Urinary bladder (tissue), 4 donors: ENCODE results near the gene TSACC. TPM values are rescaled to one million over a fixed set of nuclear protein-coding genes. Genes with fewer than 3 reads are reported as not detected.
"Not testable (repeated sequence)": the region's sequence is repeated elsewhere in the genome, so short reads cannot be mapped to it uniquely, and the experiment has no call there.

Experiments used
- DNase-seq: peaks from one replicate; pipeline ENCODE4 v3.0.0-alpha.2; 2015; ENCODE audit errors: extremely low spot score
- H3K27ac ChIP-seq: one replicate; pipeline ENCODE4 v1.5.1; 2013; ENCODE audit warnings: low read depth, mild to moderate bottlenecking, moderate library complexity
- H3K36me3 ChIP-seq: one replicate; pipeline ENCODE4 v1.6.1; 2013; ENCODE audit warnings: mild to moderate bottlenecking, moderate library complexity; ENCODE audit not compliant: insufficient read depth
- H3K4me1 ChIP-seq: one replicate; pipeline ENCODE4 v1.6.1; 2013; ENCODE audit warnings: mild to moderate bottlenecking, moderate library complexity; ENCODE audit not compliant: insufficient read depth
- H3K4me3 ChIP-seq: one replicate; pipeline ENCODE4 v1.5.1; 2013; ENCODE audit warnings: low read depth, low read length
- WGBS: extraction: QIAGEN DNeasy Blood & Tissue Kit; methylation state at CpG from one replicate; pipeline ENCODE4 v1.1.7; 2013; 5-methylcytosine and 5-hydroxymethylcytosine counted together
- polyA plus RNA-seq: library from polyadenylated mRNA; stranded (reverse); fragments of 200-250 nt; gene quantifications from one replicate; pipeline ENCODE4 v1.2.3, GENCODE V29; 2013
- total RNA-seq: library from RNA; depleted of rRNA; stranded (reverse); fragments of >200 nt; gene quantifications from one replicate; pipeline ENCODE4 v1.2.3, GENCODE V29; 2014
- donor health status: healthy with polysubstance abuse.
- donor health status: healthy.

TSACC gene
- total and polyA plus RNA-seq, 2 donors, result 0.28 TPM; not detected in 1

DNA sequence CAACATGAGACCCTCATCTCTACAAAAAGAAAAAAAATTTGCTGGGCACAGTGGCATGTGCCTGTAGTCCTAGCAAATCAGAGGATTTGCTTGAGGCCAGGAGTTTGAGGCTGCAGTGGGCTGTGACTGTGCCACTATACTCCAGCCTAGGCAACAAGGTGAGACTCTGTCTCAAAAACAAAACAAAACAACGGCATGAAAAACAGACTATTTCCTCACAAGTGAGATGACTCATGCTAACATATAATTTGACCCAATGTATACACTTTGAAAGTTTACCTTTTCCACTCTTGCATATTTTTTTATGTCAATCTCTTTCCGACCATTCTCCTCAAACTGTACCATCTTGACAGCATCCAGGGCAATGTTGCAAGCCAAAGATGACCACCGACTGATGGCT, 17.8 kb upstream of the TSACC start:
- Histone ChIP-seq H3K27ac (no peak overlapping the region), H3K4me1 (no peaks in the 10 kb centered on the region), H3K36me3 (peaks cover 8% of the 10 kb centered on the region), H3K4me3 (no peak overlapping the region)
- no peak for DNase-seq
- 83% methylated on average over 3 of the region's 3 CpGs for WGBS

DNA sequence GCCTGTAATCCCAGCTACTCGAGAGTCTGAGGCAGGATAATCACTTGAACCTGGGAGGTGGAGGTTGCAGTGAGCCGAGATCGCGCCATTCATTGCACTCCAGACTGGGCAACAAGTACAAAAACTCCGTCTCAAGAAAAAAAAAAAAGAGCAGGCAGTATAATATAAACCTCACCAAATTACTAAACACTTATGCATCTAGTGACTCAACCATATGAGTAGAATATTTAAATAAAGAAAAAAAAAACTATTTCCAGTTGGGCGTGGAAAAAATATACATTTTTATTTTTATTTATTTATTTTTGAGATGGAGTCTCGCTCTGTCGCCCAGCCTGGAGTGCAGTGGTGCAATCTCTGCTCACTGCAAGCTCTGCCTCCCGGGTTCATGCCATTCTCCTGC, 15.1 kb upstream of the TSACC start:
- not testable (repeated sequence) for H3K4me1 ChIP-seq, DNase-seq, H3K4me3 ChIP-seq, H3K27ac ChIP-seq, H3K36me3 ChIP-seq
- WGBS, result 92% methylated on average over 9 of the region's 9 CpGs

DNA sequence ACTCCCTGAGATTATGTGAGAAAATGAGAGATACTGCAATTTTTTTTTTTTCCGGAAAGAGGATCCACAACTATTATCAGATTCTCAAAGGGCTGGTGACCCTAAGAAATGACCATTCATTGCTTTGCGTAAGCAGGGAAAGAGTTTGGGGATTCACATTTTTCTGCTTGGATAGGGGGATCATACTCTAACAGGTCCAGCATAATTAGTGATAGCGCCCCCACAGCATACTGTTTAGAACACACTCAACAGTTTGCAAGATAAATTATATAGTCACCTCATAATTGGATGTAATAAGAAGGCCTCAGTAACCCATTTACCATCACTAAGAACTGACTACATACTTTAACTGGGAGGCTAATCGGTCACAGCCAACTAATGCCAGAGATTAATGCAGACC, 2.1 kb upstream of the TSACC start:
- WGBS, result 80% methylated on average over 4 of the region's 4 CpGs
- H3K36me3 ChIP-seq, result peaks cover 2% of the 10 kb centered on the region
- DNase-seq, result no peak
- H3K4me3 ChIP-seq, result no peak overlapping the region
- H3K27ac ChIP-seq, result no peak overlapping the region
- peaks cover 2% of the 10 kb centered on the region for H3K4me1 ChIP-seq

DNA sequence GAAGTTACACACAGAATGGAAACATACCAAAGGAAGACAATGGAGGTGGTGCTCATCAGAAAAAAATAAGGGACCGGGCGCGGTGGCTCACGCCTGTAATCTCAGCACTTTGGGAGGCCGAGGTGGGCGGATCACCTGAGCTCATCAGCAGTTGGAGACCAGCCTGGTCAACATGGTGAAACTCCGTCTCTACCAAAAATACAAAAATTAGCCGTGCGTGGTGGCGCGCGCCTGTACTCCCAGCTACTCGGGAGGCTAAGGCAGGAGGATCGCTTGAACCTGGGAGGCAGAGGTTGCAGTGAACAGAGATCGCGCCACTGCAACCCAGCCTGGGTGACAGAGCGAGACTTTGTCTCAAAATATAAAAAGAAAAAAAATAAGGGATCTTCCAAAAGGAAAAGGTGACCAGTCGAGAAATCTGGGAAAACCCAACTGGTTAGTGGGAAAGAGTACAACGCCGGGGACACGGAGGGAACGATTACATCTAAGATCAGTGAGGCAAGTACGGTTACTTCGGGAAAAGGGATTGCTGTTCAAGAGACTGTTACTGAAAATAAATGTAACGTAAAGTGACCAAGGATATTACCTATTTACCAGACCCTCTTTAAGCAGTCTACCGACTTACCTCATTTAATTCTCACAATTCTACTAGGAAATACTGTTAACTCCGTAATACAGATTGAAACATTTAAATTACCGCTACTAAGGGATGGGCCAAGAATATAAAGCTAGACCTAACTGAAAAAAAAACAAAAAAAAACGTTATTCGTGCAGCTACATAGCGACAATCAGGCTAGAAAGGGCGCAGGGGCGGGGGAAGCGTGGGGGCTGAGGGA, 1.1 kb upstream of the TSACC start:
- no peak for DNase-seq
- peak overlapping the region; percentile 77 for H3K4me3 ChIP-seq
- H3K36me3 ChIP-seq, result peaks cover 2% of the 10 kb centered on the region
- no peak overlapping the region for H3K27ac ChIP-seq
- H3K4me1 ChIP-seq, result peaks cover 2% of the 10 kb centered on the region
- 34% methylated on average over 34 of the region's 34 CpGs for WGBS

DNA sequence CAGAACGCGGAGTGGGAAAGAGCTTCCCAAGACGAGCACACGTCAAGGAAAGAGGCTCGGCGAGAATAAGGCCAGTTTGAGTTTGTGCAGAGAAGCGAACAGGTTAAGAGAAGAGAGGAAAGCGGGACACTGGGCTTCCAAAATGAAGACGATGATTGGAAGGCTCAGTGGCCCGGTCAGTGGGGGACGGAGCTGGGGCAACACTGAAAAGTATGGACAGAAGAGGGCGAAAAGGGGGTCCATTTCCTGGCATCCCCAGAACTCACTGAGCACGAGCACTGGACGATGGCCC, 492 bp upstream of the TSACC start:
- H3K27ac ChIP-seq, result peak overlapping the region; percentile 54
- H3K4me3 ChIP-seq, result peak overlapping the region; percentile 77
- no peak for DNase-seq
- under 1% methylated on average over 14 of the region's 14 CpGs for WGBS
- H3K36me3 ChIP-seq, result peaks cover 2% of the 10 kb centered on the region
- peaks cover 2% of the 10 kb centered on the region for H3K4me1 ChIP-seq

DNA sequence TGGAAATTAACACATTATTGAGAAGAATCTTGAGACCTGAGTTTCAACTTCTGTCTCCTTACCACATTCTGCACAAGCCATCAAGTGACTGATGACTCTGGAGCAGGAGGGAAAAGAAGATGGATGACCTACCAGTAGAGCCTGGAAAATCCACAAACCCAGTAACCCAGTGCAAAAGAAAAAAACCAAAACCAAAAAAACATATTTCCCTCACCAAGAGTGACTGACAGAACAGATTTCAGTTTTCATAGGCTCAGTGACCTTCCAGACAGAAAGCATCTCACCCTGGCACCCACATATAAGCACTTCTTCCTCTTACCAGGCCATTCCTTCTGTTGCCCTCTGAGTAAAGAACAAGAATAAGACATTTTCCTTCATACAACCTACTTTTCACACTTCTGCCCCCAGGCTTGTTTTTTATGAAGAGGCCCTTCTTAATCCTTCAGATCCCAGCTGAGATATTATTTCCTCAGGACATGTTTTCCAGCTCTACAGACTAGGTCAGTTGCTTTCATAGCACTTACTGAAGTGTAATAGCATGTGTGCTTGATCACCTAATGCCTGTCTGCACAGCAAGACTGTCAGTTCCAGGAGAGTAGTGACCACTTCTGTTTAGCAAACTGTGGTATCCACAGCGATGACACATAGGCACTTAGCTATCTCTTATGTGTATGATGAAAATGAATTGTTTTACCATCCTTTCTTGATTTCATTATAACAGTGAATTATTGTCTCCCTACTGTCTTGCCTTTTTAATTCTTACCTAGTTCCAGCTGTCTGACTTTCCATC, 4.0 kb downstream of the TSACC start:
- Histone ChIP-seq H3K36me3 (no peaks in the 10 kb centered on the region), H3K27ac (no peak overlapping the region), H3K4me1 (no peaks in the 10 kb centered on the region), H3K4me3 (no peak overlapping the region)
- DNase-seq, result no peak
- WGBS, result 70% methylated on average over 1 of the region's 1 CpG

DNA sequence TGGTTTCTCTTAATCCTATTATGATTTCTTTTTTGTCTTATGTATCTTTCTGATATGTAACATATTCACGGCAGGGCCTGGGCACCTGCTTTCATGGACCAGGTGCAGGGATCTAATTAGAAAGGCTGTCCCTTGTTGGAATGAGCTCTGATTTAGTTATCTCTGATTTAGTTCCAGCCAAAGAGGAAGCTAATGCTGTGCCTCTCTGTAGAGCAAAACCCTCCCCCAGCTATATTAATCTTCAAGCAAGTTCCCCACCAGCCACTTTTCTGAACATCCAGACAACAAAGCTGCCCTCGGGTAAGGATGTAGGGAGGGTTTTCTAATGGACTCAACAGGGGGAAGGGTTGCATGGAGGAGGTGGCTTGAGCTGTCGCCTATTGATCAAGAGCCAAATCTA, 6.1 kb downstream of the TSACC start:
- H3K4me1 ChIP-seq, result no peaks in the 10 kb centered on the region
- no peak overlapping the region for H3K4me3 ChIP-seq
- no peak overlapping the region for H3K27ac ChIP-seq
- WGBS, result 71% methylated on average over 3 of the region's 3 CpGs
- DNase-seq, result no peak
- H3K36me3 ChIP-seq, result no peaks in the 10 kb centered on the region

DNA sequence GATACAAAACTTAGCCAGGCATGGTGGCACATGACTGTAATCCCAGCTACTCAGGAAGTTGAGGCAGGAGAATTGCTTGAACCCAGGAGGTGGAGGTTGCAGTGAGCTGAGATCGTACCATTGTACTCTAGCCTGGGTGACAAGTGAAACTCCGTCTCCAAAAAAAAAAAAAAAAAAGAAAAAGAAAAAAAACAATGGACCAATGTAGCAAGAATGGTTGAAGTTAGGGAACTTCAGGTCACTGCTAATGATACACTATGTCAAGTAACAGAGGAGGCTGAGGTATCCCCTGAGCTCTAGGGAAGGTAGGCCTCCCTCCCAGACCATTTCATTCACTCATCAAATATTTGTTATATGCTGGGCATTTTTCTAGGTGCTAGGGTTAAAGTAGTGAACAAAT, 7.7 kb downstream of the TSACC start:
- not testable (repeated sequence) for H3K36me3 ChIP-seq, H3K27ac ChIP-seq, DNase-seq, H3K4me3 ChIP-seq, H3K4me1 ChIP-seq
- 90% methylated on average over 2 of the region's 2 CpGs for WGBS

DNA sequence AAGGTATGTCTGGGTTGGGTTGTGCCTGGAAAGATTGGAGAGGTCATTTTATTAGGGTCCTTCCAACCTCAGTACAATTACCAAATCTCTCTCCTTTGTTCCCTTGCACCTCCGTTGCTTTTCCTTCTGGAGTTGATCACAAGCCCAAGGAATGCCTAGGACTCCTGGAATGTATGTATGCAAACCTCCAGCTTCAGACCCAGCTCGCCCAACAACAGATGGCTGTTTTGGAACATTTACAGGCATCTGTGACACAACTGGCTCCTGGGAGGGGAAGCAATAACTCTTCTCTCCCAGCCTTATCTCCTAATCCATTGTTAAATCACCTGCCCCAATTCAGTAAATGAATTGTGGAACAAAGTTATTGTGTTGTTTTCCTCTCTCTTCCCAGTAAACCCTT, 8.3 kb downstream of the TSACC start:
- Histone ChIP-seq H3K4me3 (no peak overlapping the region), H3K4me1 (no peaks in the 10 kb centered on the region), H3K27ac (no peak overlapping the region), H3K36me3 (no peaks in the 10 kb centered on the region)
- 30% methylated on average over 2 of the region's 2 CpGs for WGBS
- DNase-seq, result no peak

DNA sequence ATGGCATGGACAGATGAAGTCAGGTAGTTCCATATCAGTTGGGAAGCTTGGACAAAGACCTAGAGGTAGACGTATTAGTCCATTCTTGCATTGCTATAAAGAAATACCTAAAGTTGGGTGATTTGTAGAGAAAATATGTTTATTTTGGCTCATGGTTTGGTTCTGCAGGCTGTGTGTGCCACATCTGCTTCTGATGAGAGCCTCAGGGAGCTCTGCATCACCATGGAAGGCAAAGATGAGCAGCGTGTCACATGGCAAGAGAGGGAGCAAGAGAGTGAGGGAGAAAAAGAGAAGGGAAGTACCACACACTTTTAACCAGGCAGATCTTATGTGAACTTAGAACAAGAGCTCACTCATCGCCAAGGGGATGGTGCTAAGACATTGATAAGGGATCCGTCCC, 9.0 kb downstream of the TSACC start:
- no peak overlapping the region for H3K27ac ChIP-seq
- H3K4me1 ChIP-seq, result no peaks in the 10 kb centered on the region
- no peak overlapping the region for H3K4me3 ChIP-seq
- no peaks in the 10 kb centered on the region for H3K36me3 ChIP-seq
- WGBS, result 62% methylated on average over 4 of the region's 4 CpGs
- DNase-seq, result no peak

DNA sequence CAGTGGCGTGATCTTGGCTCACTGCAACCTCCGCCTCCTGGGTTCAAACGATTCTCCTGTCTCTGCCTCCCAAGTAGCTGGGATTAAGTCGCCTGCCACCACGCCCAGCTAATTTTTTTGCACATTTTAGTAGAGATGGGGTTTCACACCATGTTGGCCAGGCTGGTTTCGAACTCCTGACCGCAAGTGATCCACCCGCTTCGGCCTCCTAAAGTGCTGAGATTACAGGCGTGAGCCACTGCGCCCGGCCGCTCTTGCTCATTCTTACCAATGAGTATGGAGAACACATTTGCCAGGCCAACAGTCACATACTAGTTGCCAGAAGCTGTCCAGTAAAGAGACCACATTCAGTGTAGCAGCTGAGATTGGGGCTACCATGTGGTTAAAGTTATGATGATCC, 14.2 kb downstream of the TSACC start:
- not testable (repeated sequence) for H3K27ac ChIP-seq

DNA sequence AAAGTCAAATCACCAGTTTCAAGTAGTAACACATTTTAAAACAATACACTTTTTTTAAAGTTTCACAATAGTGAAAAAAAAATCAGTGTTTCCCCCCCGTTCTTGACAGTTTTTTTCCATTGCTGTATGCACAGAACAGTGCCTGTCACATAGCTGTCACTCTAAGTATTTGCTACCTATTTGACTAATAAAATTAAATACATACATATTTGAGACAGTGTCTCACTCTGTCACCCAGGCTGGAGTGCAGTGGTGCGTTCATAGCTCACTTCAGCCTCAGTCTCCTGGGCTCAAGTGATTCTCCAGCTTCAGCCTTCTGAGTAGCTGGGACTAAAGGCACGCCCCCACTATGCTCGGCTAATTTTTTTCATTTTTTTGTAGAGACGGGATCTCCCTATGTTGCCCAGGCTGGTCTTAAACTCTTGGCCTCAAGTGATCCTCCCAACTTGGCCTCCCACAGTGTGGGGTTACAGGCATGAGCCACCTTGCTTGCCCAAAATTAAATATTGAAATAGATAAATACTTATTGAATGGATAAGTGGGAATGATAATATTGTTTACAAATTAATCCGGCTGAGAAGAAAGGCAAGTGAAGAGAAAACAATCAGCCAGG, 18.0 kb downstream of the TSACC start:
- Histone ChIP-seq H3K4me3 (no peak overlapping the region), H3K4me1 (no peaks in the 10 kb centered on the region), H3K36me3 (no peaks in the 10 kb centered on the region), H3K27ac (no peak overlapping the region)
- WGBS, result 46% methylated on average over 6 of the region's 6 CpGs
- no peak for DNase-seq

More for the DNA sequence above, 14.2 kb downstream of the TSACC start:
- not testable (repeated sequence) for H3K4me1 ChIP-seq, H3K36me3 ChIP-seq, DNase-seq, H3K4me3 ChIP-seq
- WGBS, result 88% methylated on average over 13 of the region's 13 CpGs

DNA sequence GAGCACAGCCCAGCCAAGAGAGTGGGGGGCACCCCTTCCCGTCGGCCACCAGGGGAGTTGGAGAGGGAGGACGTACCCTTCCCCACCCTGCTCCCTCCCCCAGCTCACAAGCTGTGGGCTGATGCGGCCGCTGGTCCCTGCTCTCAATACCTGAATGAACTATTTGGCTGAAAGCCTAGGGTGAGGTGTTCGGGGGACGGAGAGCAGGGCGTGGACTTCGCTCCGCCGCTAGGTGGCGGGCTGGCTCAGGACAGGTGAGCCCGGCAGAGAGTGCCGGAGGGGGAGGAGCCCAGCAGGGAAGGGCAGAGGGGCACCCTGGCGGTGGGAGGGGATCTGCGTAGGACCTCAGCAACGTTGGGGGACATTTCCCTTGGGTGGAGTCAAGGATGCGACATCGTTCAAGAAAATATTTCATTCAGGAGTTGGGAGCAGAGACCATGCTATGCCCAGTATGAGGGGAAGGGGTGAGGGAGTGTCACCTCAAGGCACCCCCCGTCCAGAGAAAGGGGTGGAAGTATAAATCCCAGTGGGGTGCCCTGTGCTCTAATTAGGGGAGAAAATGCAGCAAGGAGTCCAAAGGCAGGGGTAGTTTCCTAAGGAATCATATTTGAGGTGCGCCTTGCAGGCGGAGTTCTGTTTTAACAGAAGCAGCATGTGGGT, 18.7 kb downstream of the TSACC start:
- H3K36me3 ChIP-seq, result no peaks in the 10 kb centered on the region
- H3K27ac ChIP-seq, result no peak overlapping the region
- no peak overlapping the region for H3K4me3 ChIP-seq
- H3K4me1 ChIP-seq, result no peaks in the 10 kb centered on the region
- 9% methylated on average over 22 of the region's 22 CpGs for WGBS
- DNase-seq, result no peak
